ENCODE results near the gene SLX4IP. TPM values are rescaled to one million over a fixed set of nuclear protein-coding genes. Genes with fewer than 3 reads are reported as not detected.
A peak's percentile ranks its signal among the peaks of the same experiment; 100 is the strongest.

Gene SLX4IP
- total and polyA plus RNA-seq, 2 of the 13 experiments (the other 11 are each of a cell fraction or from before 2014, with no cell fraction given), result 3.6 to 7.3 TPM

DNA sequence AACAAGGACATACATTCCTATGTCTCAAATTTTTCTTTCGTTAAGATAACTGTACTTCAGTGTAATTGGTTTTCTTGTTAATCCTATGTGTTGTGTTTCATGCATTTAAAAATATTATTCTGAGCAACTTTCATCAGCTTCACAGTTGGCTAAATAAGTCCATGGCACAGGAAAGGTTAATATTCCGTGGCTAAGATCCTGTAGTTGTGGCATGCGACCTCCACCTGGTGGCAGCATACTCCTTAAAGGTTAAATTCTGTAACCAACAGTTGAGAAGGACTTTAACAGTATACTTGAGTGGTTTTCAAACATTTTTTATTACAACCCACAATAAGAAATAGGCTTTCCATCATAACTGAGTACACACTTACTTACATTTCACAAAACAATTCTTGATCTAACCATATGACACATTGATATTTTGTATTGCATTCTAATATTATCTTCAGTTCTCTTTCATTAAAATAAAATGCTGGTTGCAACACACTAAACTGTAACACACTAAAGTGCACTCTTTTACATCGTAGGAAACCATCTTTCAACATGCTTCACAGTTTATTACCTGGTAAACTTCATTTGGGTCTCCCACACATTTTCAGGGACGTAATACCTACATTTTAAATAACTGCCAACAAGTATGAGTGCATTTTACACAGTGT, 118.3 kb downstream of the SLX4IP start (continued):
- TF ChIP-seq TAF15 (IDR thresholded peaks at IDR 0.05; ENCODE audit: low read depth, low read length, poor library complexity, severe bottlenecking), result no peak
- no peak for TF ChIP-seq ZNF136 (CRISPR knock-in tag; IDR thresholded peaks at IDR 0.05; ENCODE audit: low read depth)
- TF ChIP-seq THAP11 (CRISPR knock-in tag; IDR thresholded peaks at IDR 0.05), result no peak
- TF ChIP-seq ZFP41 (CRISPR knock-in tag; IDR thresholded peaks at IDR 0.05; ENCODE audit: borderline replicate concordance), result no peak
- no peak for TF ChIP-seq ZNF772 (CRISPR knock-in tag; IDR thresholded peaks at IDR 0.05)
- TF ChIP-seq NR2F6 (IDR thresholded peaks at IDR 0.05), result 0 out of 2 replicates have a peak, but pooled peaks have one; percentile 20
- TF ChIP-seq NR2F6 (CRISPR knock-in tag; IDR thresholded peaks at IDR 0.05), result no peak
- no peak for TF ChIP-seq ZNF543 (CRISPR knock-in tag; IDR thresholded peaks at IDR 0.05)
- TF ChIP-seq, protein P1, sequence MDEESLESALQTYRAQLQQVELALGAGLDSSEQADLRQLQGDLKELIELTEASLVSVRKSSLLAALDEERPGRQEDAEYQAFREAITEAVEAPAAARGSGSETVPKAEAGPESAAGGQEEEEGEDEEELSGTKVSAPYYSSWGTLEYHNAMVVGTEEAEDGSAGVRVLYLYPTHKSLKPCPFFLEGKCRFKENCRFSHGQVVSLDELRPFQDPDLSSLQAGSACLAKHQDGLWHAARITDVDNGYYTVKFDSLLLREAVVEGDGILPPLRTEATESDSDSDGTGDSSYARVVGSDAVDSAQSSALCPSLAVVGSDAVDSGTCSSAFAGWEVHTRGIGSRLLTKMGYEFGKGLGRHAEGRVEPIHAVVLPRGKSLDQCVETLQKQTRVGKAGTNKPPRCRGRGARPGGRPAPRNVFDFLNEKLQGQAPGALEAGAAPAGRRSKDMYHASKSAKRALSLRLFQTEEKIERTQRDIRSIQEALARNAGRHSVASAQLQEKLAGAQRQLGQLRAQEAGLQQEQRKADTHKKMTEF (CRISPR knock-in tag; IDR thresholded peaks at IDR 0.05), result peak; percentile 54

DNA sequence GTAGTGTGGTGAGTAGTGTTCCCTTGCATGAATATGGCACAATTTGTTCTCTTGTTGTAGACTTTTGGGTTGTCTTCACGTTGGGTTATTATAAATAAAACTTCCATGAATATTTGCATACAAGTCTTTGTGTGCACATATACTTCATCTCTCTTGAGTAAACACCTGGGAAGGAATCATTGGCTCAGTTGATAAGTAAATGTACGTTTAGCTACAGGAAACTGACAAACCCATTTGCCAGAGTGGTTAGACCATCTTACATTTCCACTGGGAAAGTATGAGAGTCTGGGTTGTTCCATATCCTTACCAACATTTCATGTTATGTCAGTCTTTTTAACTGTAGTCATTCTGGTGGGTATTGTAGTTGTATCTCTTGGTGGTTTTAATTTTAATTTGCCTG, 119.2 kb downstream of the SLX4IP start:
- no TSS peak for BruUV-seq (replicated peaks)
- H3K79me2 ChIP-seq (ENCODE audit: insufficient read depth, low read length), result peaks cover 2% of the 10 kb centered on the region
- no peak overlapping the region for H3K4me3 ChIP-seq (replicated peaks in 1 of 3; ENCODE audit: insufficient read depth in 1 of 3, low read depth in 2 of 3, low read length in 3 of 3)
- H3K36me3 ChIP-seq (replicated peaks in 1 of 2; ENCODE audit: control insufficient read depth in 1 of 2, insufficient read depth in 2 of 2, low read length in 2 of 2), result peaks cover 0 to 3% of the 10 kb centered on the region in 2 experiments; a peak in 3 of 5 replicates
- H3K4me1 ChIP-seq (ENCODE audit: insufficient read depth, low read length), result peaks cover 79% of the 10 kb centered on the region
- CTCF ChIA-PET (ENCODE audit: low intra/inter-chr PET ratio, low total read pairs), result interaction anchor here (0.8 to 1.6 kb wide), 7 partner anchors 18 to 720 kb away, joined by 3 to 17 read pairs (median 6); no protein-coding TSS in a partner anchor
- FAIRE-seq, result no peak
- no peak overlapping the region for H2AFZ ChIP-seq (ENCODE audit: low read length)
- in situ Hi-C loops (cut with HindIII; ENCODE audit: extremely low pct_ligation_motif_present, low pct_unique_long_range_greater_than_20kb), result loop anchor here (5.0 to 10.0 kb wide), 4 partner anchors 83 to 991 kb away; no protein-coding TSS in a partner anchor
- ATAC-seq, result no peak
- 84% methylated on average over 2 of the region's 2 CpGs for WGBS (ENCODE audit: low lambda C conversion rate)
- no peak overlapping the region for H3K9ac ChIP-seq (ENCODE audit: insufficient read depth, low read depth, low read length)
- DNase-seq (ENCODE audit: low spot score), result no peak
- no peak overlapping the region for H3K27ac ChIP-seq (ENCODE audit: extremely low read length, insufficient read depth, low read length)
- H3K9me3 ChIP-seq (ENCODE audit: low read length), result no peaks in the 10 kb centered on the region
- intact Hi-C loops (cut with micrococcal nuclease; ENCODE audit: unreplicated experiment), result loop anchor here (10.0 kb wide), 2 partner anchors 271 to 391 kb away; no protein-coding TSS in a partner anchor
- TF ChIP-seq ZFP62 (CRISPR knock-in tag; IDR thresholded peaks at IDR 0.05) (no peak), RCOR2 (CRISPR knock-in tag; IDR thresholded peaks at IDR 0.05) (0 out of 2 replicates have a peak, but pooled peaks have one; percentile 9), MBNL3 (CRISPR knock-in tag; conservative IDR thresholded peaks at IDR 0.05) (no peak), ZNF264 (CRISPR knock-in tag; IDR thresholded peaks at IDR 0.05) (no peak), STAT5B (CRISPR knock-in tag; IDR thresholded peaks at IDR 0.05) (no peak), ZNF629 (CRISPR knock-in tag; conservative IDR thresholded peaks at IDR 0.05) (peak; percentile 63; the same call in 1 of the 2 replicates), GZF1 (CRISPR knock-in tag; IDR thresholded peaks at IDR 0.05) (no peak), ZFP37 (CRISPR knock-in tag; IDR thresholded peaks at IDR 0.05; ENCODE audit: borderline replicate concordance) (no peak), KAT2B (IDR thresholded peaks at IDR 0.05; ENCODE audit: borderline replicate concordance, low read depth, low read length) (no peak)
- TF ChIP-seq, protein P2, sequence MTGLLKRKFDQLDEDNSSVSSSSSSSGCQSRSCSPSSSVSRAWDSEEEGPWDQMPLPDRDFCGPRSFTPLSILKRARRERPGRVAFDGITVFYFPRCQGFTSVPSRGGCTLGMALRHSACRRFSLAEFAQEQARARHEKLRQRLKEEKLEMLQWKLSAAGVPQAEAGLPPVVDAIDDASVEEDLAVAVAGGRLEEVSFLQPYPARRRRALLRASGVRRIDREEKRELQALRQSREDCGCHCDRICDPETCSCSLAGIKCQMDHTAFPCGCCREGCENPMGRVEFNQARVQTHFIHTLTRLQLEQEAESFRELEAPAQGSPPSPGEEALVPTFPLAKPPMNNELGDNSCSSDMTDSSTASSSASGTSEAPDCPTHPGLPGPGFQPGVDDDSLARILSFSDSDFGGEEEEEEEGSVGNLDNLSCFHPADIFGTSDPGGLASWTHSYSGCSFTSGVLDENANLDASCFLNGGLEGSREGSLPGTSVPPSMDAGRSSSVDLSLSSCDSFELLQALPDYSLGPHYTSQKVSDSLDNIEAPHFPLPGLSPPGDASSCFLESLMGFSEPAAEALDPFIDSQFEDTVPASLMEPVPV (CRISPR knock-in tag; IDR thresholded peaks at IDR 0.05), result no peak
- POLR2A ChIA-PET, result interaction anchor here (2.0 to 3.8 kb wide), 2 partner anchors 11 to 120 kb away, joined by 7 to 34 read pairs; partner anchors contain the start of genes MKKS and SLX4IP
- no peak overlapping the region for H3K4me2 ChIP-seq (ENCODE audit: low read depth, low read length)
- H3K27me3 ChIP-seq (ENCODE audit: control insufficient read depth in 1 of 2, insufficient read depth in 2 of 2, low read length in 2 of 2), result no peaks in the 10 kb centered on the region
- no peaks in the 10 kb centered on the region for H4K20me1 ChIP-seq (ENCODE audit: insufficient read depth, low read length)
